Lung (tissue), 12 donors: Measurements from ENCODE around the gene UNC5B. TPM values are rescaled to one million over a fixed set of nuclear protein-coding genes. Genes with fewer than 3 reads are reported as not detected.

Experiments used
- ATAC-seq: fragments of 200-7000 bp; cut with Tn5 transposase; one replicate; pipeline ENCODE4 v1.9.1; 2020; ENCODE audit warnings: moderate number of reproducible peaks; ENCODE audit not compliant: insufficient read depth, low FRiP score
- DNase-seq, 3 donors: peaks; one replicate each; pipeline ENCODE4 v3.0.0-alpha.2; 2013 to 2017
- H3K27ac ChIP-seq, 2 donors: one replicate each; pipeline ENCODE4 v1.5.1; 2013; ENCODE audit warnings: mild to moderate bottlenecking in 2 of 2, moderate library complexity in 2 of 2, control low read depth in 1 of 2, inconsistent platforms in 1 of 2, low read depth in 1 of 2, low read length in 1 of 2
- H3K27me3 ChIP-seq, 3 donors: one replicate each; pipeline ENCODE4 v1.5.1; 2013; ENCODE audit warnings: low read length in 2 of 3; ENCODE audit not compliant: control insufficient read depth in 3 of 3, insufficient read depth in 3 of 3
- H3K36me3 ChIP-seq, 4 donors: one replicate each; pipeline ENCODE4 v1.5.1; 2013; ENCODE audit warnings: low read length in 4 of 4, mild to moderate bottlenecking in 1 of 4, moderate library complexity in 1 of 4; ENCODE audit not compliant: control insufficient read depth in 4 of 4, insufficient read depth in 4 of 4
- H3K4me1 ChIP-seq, 5 donors: one replicate each; pipeline ENCODE4 v1.5.1; 2013; ENCODE audit warnings: low read length in 5 of 5, mild to moderate bottlenecking in 2 of 5, moderate library complexity in 1 of 5; ENCODE audit not compliant: control insufficient read depth in 5 of 5, insufficient read depth in 5 of 5
- H3K4me3 ChIP-seq: one replicate; pipeline ENCODE4 v1.5.1; 2013; ENCODE audit warnings: mild to moderate bottlenecking, control low read depth, moderate library complexity
- H3K9ac ChIP-seq, 2 donors: one replicate each; pipeline ENCODE4 v1.5.1; 2013; ENCODE audit warnings: low read length in 2 of 2, control low read depth in 1 of 2; ENCODE audit not compliant: insufficient read depth in 1 of 2
- H3K9me3 ChIP-seq, 4 donors: one replicate each; pipeline ENCODE4 v1.5.1; 2013; ENCODE audit warnings: low read length in 3 of 4, mild to moderate bottlenecking in 1 of 4, moderate library complexity in 1 of 4; ENCODE audit not compliant: control insufficient read depth in 4 of 4, insufficient read depth in 3 of 4
- WGBS, 2 donors: extraction: QIAGEN DNeasy Blood & Tissue Kit; methylation state at CpG; one replicate each; pipeline ENCODE4 v1.1.7; 2013; 5-methylcytosine and 5-hydroxymethylcytosine counted together
- polyA plus RNA-seq, 2 donors: library from polyadenylated mRNA; stranded (reverse); fragments of 200-250 nt; gene quantifications; one replicate each; pipeline ENCODE4 v1.2.1, GENCODE V29; 2013
- total RNA-seq, 2 donors: library from RNA; depleted of rRNA in 1 of 2; stranded (reverse); fragments of >200 nt in 1 of 2; gene quantifications; one replicate each; pipeline ENCODE4 v1.2.1, GENCODE V29; 2014 to 2021
- TF ChIP-seq, protein P1 (sequence below): IDR thresholded peaks from 2 replicates; pipeline ENCODE4 v1.5.1; 2012; ENCODE audit warnings: mild to moderate bottlenecking; ENCODE audit errors: control extremely low read depth, extremely low read depth
- donor health status: control.
- donor health status: control.
- donor health status: Bipolar disorder and iron deficiency.
- donor health status: healthy.
- donor health status: DM: yes; HTN: yes; CAD: no.

Gene UNC5B
- total and polyA plus RNA-seq, 4 donors: 4.4 to 23.8 (median 8.3) TPM

DNA sequence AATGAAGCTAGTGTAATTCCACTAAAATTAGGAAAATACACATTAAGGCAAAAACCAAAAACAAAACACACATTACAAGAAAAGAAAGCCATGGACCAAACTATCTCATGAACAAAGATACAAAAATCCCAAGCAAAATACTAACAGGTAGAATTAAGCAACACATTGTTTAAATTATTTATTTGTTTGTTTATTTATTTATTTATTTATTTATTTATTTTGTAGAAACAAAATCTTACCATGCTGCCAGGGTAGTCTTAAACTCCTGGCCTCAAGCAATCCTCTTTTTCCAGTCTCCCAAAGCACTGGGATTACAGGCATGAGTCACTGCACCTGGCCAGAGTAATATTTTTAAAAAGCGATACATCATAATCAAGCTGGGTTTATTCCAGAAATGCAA, 99.8 kb downstream of the UNC5B start:
- TF ChIP-seq, protein P1, sequence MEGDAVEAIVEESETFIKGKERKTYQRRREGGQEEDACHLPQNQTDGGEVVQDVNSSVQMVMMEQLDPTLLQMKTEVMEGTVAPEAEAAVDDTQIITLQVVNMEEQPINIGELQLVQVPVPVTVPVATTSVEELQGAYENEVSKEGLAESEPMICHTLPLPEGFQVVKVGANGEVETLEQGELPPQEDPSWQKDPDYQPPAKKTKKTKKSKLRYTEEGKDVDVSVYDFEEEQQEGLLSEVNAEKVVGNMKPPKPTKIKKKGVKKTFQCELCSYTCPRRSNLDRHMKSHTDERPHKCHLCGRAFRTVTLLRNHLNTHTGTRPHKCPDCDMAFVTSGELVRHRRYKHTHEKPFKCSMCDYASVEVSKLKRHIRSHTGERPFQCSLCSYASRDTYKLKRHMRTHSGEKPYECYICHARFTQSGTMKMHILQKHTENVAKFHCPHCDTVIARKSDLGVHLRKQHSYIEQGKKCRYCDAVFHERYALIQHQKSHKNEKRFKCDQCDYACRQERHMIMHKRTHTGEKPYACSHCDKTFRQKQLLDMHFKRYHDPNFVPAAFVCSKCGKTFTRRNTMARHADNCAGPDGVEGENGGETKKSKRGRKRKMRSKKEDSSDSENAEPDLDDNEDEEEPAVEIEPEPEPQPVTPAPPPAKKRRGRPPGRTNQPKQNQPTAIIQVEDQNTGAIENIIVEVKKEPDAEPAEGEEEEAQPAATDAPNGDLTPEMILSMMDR: no peak
- Histone ChIP-seq H3K4me1 (peaks cover 0 to 47% (median 3%) of the 10 kb centered on the region in 5 donors), H3K27ac (no peak overlapping the region), H3K4me3 (no peak overlapping the region), H3K9ac (no peak overlapping the region), H3K9me3 (no peaks in the 10 kb centered on the region), H3K36me3 (no peaks in the 10 kb centered on the region), H3K27me3 (no peaks in the 10 kb centered on the region)
- DNase-seq: no peak
- WGBS, 2 donors: 93 to 100% methylated on average over 1 of the region's 1 CpG
- no peak for ATAC-seq

DNA sequence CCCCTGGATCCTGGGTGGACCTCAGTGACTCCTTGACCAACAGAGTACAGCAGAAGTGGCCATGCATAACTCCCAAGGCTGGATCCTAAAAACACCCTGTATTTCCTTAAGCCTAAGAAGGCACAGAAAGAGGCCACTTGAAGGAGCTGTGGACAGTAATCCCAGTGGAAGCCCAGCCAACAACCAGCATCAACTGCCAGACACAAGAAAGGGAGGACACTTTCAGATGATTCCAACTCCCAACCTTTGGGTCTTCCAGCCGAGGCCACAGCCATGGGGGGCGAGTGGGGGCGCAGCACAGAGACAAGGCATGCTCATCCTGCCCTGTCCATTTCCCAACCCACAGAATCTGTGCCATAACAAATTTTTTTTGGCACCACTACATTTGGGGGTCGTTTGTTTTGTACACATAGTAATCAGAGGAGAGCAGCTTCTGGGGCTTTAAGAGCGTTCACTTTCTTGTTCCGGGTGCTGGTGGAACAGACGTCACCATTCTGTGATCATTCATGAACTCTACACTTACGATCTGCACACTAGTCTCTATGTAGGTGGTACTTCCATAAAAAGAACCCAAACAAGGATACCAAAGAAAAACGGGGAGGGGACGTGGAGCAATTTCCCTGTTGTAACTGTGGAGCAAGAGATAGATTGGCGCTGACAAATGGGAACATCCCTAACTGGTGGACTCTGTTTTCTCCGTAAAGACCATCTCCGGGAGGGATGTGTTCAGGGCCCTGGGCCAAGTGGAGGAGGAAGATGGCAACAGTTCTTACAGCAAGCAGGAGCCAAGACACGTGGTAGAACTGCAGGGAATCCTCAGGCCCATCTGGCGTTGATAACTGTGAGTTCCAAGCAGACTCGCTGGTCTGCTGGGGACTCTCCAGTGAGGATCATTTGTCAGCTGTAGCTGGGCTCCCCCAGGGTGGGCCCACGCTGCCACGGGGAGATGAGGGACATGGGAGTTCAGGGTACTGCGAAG, 100.7 kb downstream of the UNC5B start:
- no peak for ATAC-seq
- DNase-seq: peak; percentile 87 to 95 (median 88)
- H3K4me1 ChIP-seq: peaks cover 0 to 39% (median 3%) of the 10 kb centered on the region in 5 donors
- TF ChIP-seq, protein P1: no peak
- no peaks in the 10 kb centered on the region for H3K27me3 ChIP-seq
- no peaks in the 10 kb centered on the region for H3K9me3 ChIP-seq
- H3K9ac ChIP-seq: no peak overlapping the region
- WGBS, 2 donors: 51 to 62% methylated on average over 19 of the region's 19 CpGs
- H3K36me3 ChIP-seq: no peaks in the 10 kb centered on the region
- H3K4me3 ChIP-seq: no peak overlapping the region
- no peak overlapping the region for H3K27ac ChIP-seq

DNA sequence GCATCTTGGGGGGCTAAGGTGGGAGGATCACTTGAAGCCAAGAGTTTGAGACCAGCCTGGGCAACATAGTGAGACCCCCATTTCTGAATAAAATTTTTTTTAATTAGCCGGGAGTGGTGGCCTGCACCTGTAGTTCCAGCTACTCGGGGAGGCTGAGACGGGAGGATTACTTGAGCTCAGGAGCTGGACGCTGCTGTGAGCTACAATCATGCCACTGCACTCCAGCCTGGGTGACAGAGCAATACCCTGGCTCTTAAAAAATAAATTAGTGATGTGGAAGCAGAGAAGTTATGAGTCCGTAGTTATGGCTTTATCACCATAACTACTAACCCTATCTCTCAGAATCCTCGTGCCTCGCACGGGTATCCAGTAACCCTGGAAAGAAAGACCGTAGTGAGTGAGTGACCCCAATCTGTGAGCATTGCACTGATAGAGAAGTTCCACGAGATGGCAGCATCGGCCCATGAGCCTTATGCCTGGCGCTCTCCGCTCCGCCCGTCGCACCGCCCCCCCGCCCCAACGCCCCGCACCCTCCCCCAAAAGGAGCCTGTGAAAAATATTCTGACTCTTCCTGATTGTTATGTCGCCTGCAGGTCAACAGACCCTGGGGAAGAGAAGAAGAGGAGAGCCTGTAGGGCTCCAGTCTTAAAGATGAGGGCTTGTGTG, 101.8 kb downstream of the UNC5B start:
- Histone ChIP-seq H3K27me3 (no peaks in the 10 kb centered on the region), H3K27ac (no peak overlapping the region), H3K9me3 (no peaks in the 10 kb centered on the region), H3K4me3 (no peak overlapping the region), H3K9ac (no peak overlapping the region), H3K4me1 (peaks cover 0 to 39% (median 3%) of the 10 kb centered on the region in 5 donors), H3K36me3 (no peaks in the 10 kb centered on the region)
- TF ChIP-seq, protein P1: peak; percentile 62
- 9 to 12% methylated on average over 19 to 21 of the region's 21 CpGs for WGBS, 2 donors
- ATAC-seq (peak; percentile 66), DNase-seq (peak; percentile 39 to 73 (median 68))
